GM23248 (cell line): ENCODE measurements around the gene KLHL30.

Experiments used
- EZH2 ChIP-seq: fragments of 200-600 bp; sonication (generic); IDR thresholded peaks from 2 replicates; pipeline ENCODE4 v1.6.1; 2018; ENCODE audit warnings: antibody characterized with exemption, mild to moderate bottlenecking; ENCODE audit not compliant: insufficient read depth, poor library complexity, severe bottlenecking
- EZH2phosphoT487 ChIP-seq: fragments of 200-600 bp; sonication (generic); IDR thresholded peaks from 2 replicates; pipeline ENCODE4 v1.6.1; 2018; ENCODE audit warnings: antibody characterized with exemption, moderate library complexity, mild to moderate bottlenecking, low read depth; ENCODE audit not compliant: insufficient read depth

DNA sequence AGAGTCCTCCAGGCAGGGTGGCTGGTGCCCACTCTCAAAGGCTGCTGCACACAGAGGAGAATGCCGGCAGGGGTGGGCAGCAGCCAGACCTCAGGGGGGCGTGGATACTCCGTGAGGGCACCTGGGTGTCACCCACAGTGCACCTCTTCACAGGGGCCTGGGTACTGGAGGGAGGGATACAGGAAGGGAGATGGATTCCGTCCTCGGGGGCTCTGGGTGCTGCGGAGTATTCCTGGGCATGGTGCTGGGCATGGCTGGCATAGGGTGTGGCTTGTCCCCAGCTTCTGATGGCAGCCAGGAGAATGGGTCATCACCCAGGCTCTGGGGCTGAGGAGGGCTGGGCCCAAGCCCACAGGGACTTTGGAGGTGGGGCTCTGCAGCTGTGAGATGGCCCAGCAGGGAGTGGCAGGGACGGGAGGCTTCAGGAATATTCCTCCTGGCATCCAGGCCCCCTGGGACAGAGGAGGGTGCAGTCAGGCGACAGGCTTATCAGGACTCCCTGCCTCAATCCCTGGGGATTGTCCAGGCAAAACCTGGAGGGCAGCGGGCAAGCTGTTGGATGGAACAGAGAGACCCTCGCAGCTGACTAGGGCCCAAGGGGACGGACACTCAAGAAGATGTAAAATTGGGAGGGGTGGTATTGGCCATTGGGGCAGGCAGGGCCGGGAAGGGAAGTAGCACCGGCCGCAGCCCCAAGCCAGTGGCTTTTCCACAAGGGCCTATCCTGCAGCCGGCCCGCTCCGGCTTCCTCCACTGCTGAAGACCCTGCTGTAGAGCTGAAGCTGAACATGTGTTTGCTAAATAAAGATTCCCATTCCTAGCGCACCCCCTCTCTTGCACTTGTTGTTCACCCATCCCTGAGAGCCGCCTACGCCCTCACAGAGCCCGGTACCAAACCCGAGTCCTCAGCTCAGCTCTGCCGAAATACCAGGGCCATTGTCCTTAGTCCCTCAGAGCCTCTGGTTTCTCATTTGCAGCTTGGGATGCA, 5.7 kb upstream of the KLHL30 start:
- TF ChIP-seq EZH2phosphoT487 (no peak), EZH2 (no peak)
